HepG2 (cell line): ENCODE measurements around the gene GALNT12. TPM values are rescaled to one million over a fixed set of nuclear protein-coding genes. Genes with fewer than 3 reads are reported as not detected.

Experiments
- ATAC-seq: fragments of 200-7000 bp; cut with Tn5 transposase; 3 replicates; pipeline ENCODE4 v1.9.1; 2020; ENCODE audit warnings: mild to moderate bottlenecking, moderate library complexity
- BruUV-seq: library from RNA; stranded (reverse); fragments of 400-500 nt; replicated peaks from 2 replicates; lab custom pipeline; 2021; lab: Mats Ljungman, UMichigan
- CTCF ChIA-PET: fragments of 300-600 bp; formaldehyde crosslinking; extraction: SDS; loops from one replicate; lab custom pipeline; 2021; ENCODE audit warnings: low total read pairs, inconsistent platforms, low intra/inter-chr PET ratio; lab: Yijun Ruan, JAX
- POLR2A ChIA-PET: fragments of 350-600 bp; sonication (Branson Sonifier 250); formaldehyde crosslinking; loops from one replicate; lab custom pipeline; 2020; ENCODE audit warnings: antibody characterized with exemption, inconsistent platforms; lab: Yijun Ruan, JAX
- DNase-seq: peaks from one replicate; pipeline ENCODE4 v3.0.0-alpha.2; 2015; ENCODE audit warnings: low spot score
- FAIRE-seq: peaks from 3 replicates; lab custom pipeline; 2011; peaks lifted over from hg19 to GRCh38; lab: Jason Lieb, UNC
- H2AFZ ChIP-seq: one replicate; pipeline ENCODE4 v1.6.1; 2011; ENCODE audit warnings: low read length, inconsistent platforms
- H3K27ac ChIP-seq: fragments of 300-600 bp; 3 replicates; pipeline ENCODE4 v1.8.0; 2011; ENCODE audit warnings: mixed run types, mild to moderate bottlenecking, mixed read lengths, low read length, inconsistent platforms; ENCODE audit not compliant: insufficient read depth; ENCODE audit errors: extremely low read length
- H3K27me3 ChIP-seq, 2 experiments: fragments of 200-600 bp in 1 of 2; 2 replicates in 1 of 2; 3 replicates in 1 of 2; pipeline versions ENCODE4 v1.6.0 to v1.8.0; 2011; ENCODE audit warnings: low read length in 2 of 2, mild to moderate bottlenecking in 2 of 2, moderate library complexity in 2 of 2, inconsistent platforms in 1 of 2; ENCODE audit not compliant: insufficient read depth in 2 of 2, control insufficient read depth in 1 of 2
- H3K36me3 ChIP-seq, 2 experiments: fragments of 200-600 bp in 1 of 2; replicated peaks in 1 of 2; 2 replicates in 1 of 2; 3 replicates in 1 of 2; pipeline versions ENCODE4 v1.5.1 to v1.8.0; 2011; ENCODE audit warnings: low read length in 2 of 2, inconsistent platforms in 1 of 2; ENCODE audit not compliant: insufficient read depth in 2 of 2, control insufficient read depth in 1 of 2
- H3K4me1 ChIP-seq: 2 replicates; pipeline ENCODE4 v1.5.1; 2012; ENCODE audit warnings: low read length, inconsistent platforms; ENCODE audit not compliant: insufficient read depth
- H3K4me2 ChIP-seq: 2 replicates; pipeline ENCODE4 v1.6.0; 2011; ENCODE audit warnings: low read depth, low read length, inconsistent platforms
- H3K4me3 ChIP-seq, 3 experiments: fragments of 200-600 bp in 1 of 3; sonication (generic), shearing (Covaris generic) in 1 of 3; replicated peaks in 1 of 3; 2 replicates each; pipeline ENCODE4 v1.5.1; 2011 to 2016; ENCODE audit warnings: low read length in 3 of 3, inconsistent platforms in 2 of 3, low read depth in 2 of 3, mild to moderate bottlenecking in 2 of 3, control low read depth in 1 of 3, mixed read lengths in 1 of 3; ENCODE audit not compliant: insufficient read depth in 1 of 3
- H3K79me2 ChIP-seq: one replicate; pipeline ENCODE4 v1.6.1; 2011; ENCODE audit warnings: low read length, inconsistent platforms; ENCODE audit not compliant: insufficient read depth
- H3K9ac ChIP-seq: 2 replicates; pipeline ENCODE4 v1.6.0; 2011; ENCODE audit warnings: mild to moderate bottlenecking, low read depth, low read length, inconsistent platforms; ENCODE audit not compliant: insufficient read depth
- H3K9me3 ChIP-seq: 2 replicates; pipeline ENCODE4 v1.5.1; 2012; ENCODE audit warnings: mild to moderate bottlenecking, low read length
- H4K20me1 ChIP-seq: 2 replicates; pipeline ENCODE4 v1.6.0; 2011; ENCODE audit warnings: inconsistent platforms, mild to moderate bottlenecking, low read length, moderate library complexity; ENCODE audit not compliant: insufficient read depth
- CTCF ChIP-seq: sonication (generic); formaldehyde crosslinking; IDR thresholded peaks from 2 replicates; pipeline ENCODE4 v1.5.0; 2020; ENCODE audit warnings: mild to moderate bottlenecking, missing genetic modification reagents, moderate library complexity
- PATZ1 ChIP-seq: sonication (generic); formaldehyde crosslinking; IDR thresholded peaks from 2 replicates; pipeline ENCODE4 v1.4.0; 2020; ENCODE audit warnings: missing genetic modification reagents
- ZNF580 ChIP-seq: IDR thresholded peaks from 2 replicates; pipeline ENCODE4 v1.6.1; 2016; ENCODE audit warnings: low read depth, borderline replicate concordance
- WGBS: methylation state at CpG from one replicate; pipeline ENCODE4 v1.1.6; 2017; ENCODE audit warnings: low lambda C conversion rate; 5-methylcytosine and 5-hydroxymethylcytosine counted together
- in situ Hi-C: cut with HindIII; loops from 2 replicates; pipeline ENCODE4 v1.10.0; 2017; ENCODE audit warnings: low pct_unique_long_range_greater_than_20kb; ENCODE audit not compliant: extremely low pct_ligation_motif_present
- intact Hi-C: fragments of 100-400 bp; cut with micrococcal nuclease; formaldehyde crosslinking; loops from one replicate; pipeline ENCODE4 v1.10.0; 2022; ENCODE audit not compliant: unreplicated experiment
- polyA plus RNA-seq, 8 experiments: library from polyadenylated mRNA; depleted of rRNA in 3 of 8; stranded (reverse) in 7 of 8; unstranded in 1 of 8; fragments of >200 nt; fragmentation: Illumina TruSeq in 4 of 8; extraction: Trizol in 4 of 8; gene quantifications; 2 replicates each; pipeline versions ENCODE4 v1.2.1 to v1.2.3, GENCODE V29; 2011 to 2016; ENCODE audit warnings: low read depth in 4 of 8, missing spikeins in 1 of 8, mixed read lengths in 1 of 8; ENCODE audit not compliant: insufficient read depth in 1 of 8
- total RNA-seq, 5 experiments: library from RNA; depleted of rRNA; stranded (reverse); fragments of >200 nt; fragmentation: Illumina TruSeq; extraction: Trizol; gene quantifications; 2 replicates each; pipeline ENCODE4 v1.2.3, GENCODE V29; 2016; ENCODE audit warnings: low read depth in 1 of 5
- TF ChIP-seq, protein P1 (sequence below): sonication (generic); formaldehyde crosslinking; IDR thresholded peaks from 2 replicates; pipeline ENCODE4 v1.4.0; 2020; ENCODE audit warnings: missing genetic modification reagents

Gene GALNT12
- total and polyA plus RNA-seq, 2 of the 13 experiments (the other 11 are each of a cell fraction or from before 2014, with no cell fraction given) = 0.07 TPM; not detected in 1

- H3K79me2 ChIP-seq = no peaks in the 10 kb centered on the region
- POLR2A ChIA-PET = no interaction called here
- TF ChIP-seq ZNF580 (no peak), CTCF (CRISPR knock-in tag) (peak; percentile 54), PATZ1 (CRISPR knock-in tag) (peak; percentile 51; the same call in 1 of the 2 replicates)
- TF ChIP-seq, protein P1, sequence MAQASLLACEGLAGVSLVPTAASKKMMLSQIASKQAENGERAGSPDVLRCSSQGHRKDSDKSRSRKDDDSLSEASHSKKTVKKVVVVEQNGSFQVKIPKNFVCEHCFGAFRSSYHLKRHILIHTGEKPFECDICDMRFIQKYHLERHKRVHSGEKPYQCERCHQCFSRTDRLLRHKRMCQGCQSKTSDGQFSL (CRISPR knock-in tag) = peak; percentile 98
- TF ChIP-seq, all 625 proteins: peak for 3
- H3K9me3 ChIP-seq = no peaks in the 10 kb centered on the region
- FAIRE-seq (no peak), ATAC-seq (no peak), DNase-seq (no peak)
- no peak overlapping the region for H3K4me3 ChIP-seq
- H3K27me3 ChIP-seq = no peaks in the 10 kb centered on the region
- H3K4me2 ChIP-seq = no peak overlapping the region
- intact Hi-C loops (no loop called here), in situ Hi-C loops (loop anchor here (5.0 kb wide), 1 partner anchor 457 kb away; no protein-coding TSS in a partner anchor)
- H3K9ac ChIP-seq = no peak overlapping the region
- no peak overlapping the region for H3K27ac ChIP-seq
- H3K4me1 ChIP-seq = peaks cover 26% of the 10 kb centered on the region
- BruUV-seq = no TSS peak
- no peaks in the 10 kb centered on the region; the same call in 1 of the 2 replicates for H4K20me1 ChIP-seq
- CTCF ChIA-PET = interaction anchor here (2.3 kb wide), 1 partner anchor 459 kb away, joined by 21 read pairs; no protein-coding TSS in a partner anchor
- WGBS = 94% methylated on average over 7 of the region's 9 CpGs
- no peak overlapping the region for H2AFZ ChIP-seq
- peaks cover 0 to 1% of the 10 kb centered on the region in 2 experiments; a peak in 1 of 5 replicates for H3K36me3 ChIP-seq
These were observed 32.7 kb upstream of the GALNT12 start for GRCh38 chr9:98774746-98775145.
